ENCODE measurements around the gene BBX. TPM values are rescaled to one million over a fixed set of nuclear protein-coding genes. Genes with fewer than 3 reads are reported as not detected.
A peak's percentile ranks its signal among the peaks of the same experiment; 100 is the strongest.

The BBX gene
- total RNA-seq, 4 donors from 2014 or later = 54.3 to 104 (median 88.1) TPM

DNA sequence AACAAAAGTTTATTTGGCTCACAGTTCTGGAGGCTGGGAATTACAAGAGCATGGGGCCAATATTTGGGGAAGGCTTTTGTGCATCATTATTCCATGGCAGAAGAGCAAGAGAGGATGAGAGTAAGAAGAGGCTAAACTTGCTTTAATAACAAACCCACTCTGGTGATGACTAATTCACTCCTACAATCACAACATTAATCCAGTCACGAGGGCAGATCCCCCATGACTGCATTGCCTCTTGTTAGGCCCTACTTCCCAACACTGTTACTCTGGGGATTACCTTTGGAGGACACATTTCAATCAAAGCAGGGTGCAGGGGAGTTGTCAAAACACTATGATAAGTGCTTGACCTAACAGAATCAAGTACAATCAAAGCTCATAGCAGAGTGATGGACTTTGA lies 181.7 kb downstream of the BBX start:
- Histone ChIP-seq H3K4me3 (no peak overlapping the region), H3K4me1 (peaks cover 0 to 14% (median 0%) of the 10 kb centered on the region in 4 donors), H3K36me3 (no peaks in the 10 kb centered on the region), H3K9me3 (no peaks in the 10 kb centered on the region), H3K27ac (no peak overlapping the region), H3K27me3 (no peaks in the 10 kb centered on the region)
- DNase-seq (ENCODE audit: low spot score in 2 of 2) = no peak
- 55 to 58% methylated on average over 1 of the region's 1 CpG for WGBS, 2 donors
- no peak for TF ChIP-seq EP300 (IDR thresholded peaks at IDR 0.05)

DNA sequence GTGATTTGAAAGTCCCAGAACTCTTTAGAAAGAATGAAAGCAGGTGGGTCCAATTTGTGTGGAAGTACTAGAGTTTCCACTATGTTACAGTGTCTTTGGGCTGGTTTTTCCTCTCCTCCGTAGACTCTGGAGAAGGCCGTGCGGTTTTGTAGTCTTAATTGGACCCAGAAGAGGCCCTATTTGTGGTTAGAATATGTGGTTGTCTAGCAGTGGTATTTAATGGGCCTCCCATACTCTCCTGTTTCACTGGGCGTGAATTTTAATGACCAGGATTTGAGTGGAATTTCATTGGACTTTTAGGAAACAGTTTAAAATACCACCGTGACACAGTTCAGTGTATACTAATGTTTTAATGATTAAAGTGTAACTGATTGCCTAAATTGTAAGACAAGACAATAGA lies 182.3 kb downstream of the BBX start:
- Histone ChIP-seq H3K36me3 (no peaks in the 10 kb centered on the region), H3K27me3 (no peaks in the 10 kb centered on the region), H3K9me3 (no peaks in the 10 kb centered on the region), H3K4me3 (no peak overlapping the region), H3K27ac (no peak overlapping the region), H3K4me1 (peaks cover 0 to 14% (median 0%) of the 10 kb centered on the region in 4 donors)
- TF ChIP-seq EP300 (IDR thresholded peaks at IDR 0.05) (no peak), POLR2A (IDR thresholded peaks at IDR 0.05) (no peak)
- TF ChIP-seq, protein P1, sequence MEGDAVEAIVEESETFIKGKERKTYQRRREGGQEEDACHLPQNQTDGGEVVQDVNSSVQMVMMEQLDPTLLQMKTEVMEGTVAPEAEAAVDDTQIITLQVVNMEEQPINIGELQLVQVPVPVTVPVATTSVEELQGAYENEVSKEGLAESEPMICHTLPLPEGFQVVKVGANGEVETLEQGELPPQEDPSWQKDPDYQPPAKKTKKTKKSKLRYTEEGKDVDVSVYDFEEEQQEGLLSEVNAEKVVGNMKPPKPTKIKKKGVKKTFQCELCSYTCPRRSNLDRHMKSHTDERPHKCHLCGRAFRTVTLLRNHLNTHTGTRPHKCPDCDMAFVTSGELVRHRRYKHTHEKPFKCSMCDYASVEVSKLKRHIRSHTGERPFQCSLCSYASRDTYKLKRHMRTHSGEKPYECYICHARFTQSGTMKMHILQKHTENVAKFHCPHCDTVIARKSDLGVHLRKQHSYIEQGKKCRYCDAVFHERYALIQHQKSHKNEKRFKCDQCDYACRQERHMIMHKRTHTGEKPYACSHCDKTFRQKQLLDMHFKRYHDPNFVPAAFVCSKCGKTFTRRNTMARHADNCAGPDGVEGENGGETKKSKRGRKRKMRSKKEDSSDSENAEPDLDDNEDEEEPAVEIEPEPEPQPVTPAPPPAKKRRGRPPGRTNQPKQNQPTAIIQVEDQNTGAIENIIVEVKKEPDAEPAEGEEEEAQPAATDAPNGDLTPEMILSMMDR (IDR thresholded peaks at IDR 0.05) = no peak
- DNase-seq (ENCODE audit: low spot score in 2 of 2) = no peak
- 60 to 67% methylated on average over 5 of the region's 5 CpGs for WGBS, 2 donors

DNA sequence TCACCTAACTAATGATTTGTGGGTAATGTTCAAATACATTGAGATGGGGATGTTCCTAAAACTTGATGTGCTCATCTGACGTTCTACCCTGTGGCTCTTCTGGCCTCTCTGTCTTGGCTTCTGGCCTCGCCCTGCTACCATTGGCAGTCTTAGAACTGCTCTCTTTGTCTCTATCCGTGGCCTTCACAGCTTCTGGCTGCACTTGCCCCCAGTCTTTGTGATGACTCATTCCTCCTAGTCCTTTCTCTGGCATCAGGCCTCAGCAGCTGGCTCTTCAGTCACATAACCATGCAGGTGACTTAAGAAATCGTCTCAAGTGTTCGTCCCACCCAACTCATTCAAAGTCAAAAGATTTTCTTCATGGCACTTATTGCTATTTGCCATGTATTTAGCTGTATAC lies 188.1 kb downstream of the BBX start:
- 50 to 56% methylated on average over 5 of the region's 5 CpGs for WGBS, 2 donors
- DNase-seq (ENCODE audit: low spot score in 2 of 2) = peak in 1 of 2 donors; percentile 25
- H3K36me3 ChIP-seq = peaks cover 0 to 24% (median 0%) of the 10 kb centered on the region in 3 donors
- TF ChIP-seq EP300 (IDR thresholded peaks at IDR 0.05) (no peak), POLR2A (IDR thresholded peaks at IDR 0.05) (no peak)
- TF ChIP-seq, protein P1 (IDR thresholded peaks at IDR 0.05) = no peak
- no peak overlapping the region for H3K4me3 ChIP-seq
- H3K4me1 ChIP-seq = peaks cover 0 to 5% (median 0%) of the 10 kb centered on the region in 4 donors
- H3K27me3 ChIP-seq = no peaks in the 10 kb centered on the region
- H3K27ac ChIP-seq = no peak overlapping the region
- H3K9me3 ChIP-seq = no peaks in the 10 kb centered on the region

DNA sequence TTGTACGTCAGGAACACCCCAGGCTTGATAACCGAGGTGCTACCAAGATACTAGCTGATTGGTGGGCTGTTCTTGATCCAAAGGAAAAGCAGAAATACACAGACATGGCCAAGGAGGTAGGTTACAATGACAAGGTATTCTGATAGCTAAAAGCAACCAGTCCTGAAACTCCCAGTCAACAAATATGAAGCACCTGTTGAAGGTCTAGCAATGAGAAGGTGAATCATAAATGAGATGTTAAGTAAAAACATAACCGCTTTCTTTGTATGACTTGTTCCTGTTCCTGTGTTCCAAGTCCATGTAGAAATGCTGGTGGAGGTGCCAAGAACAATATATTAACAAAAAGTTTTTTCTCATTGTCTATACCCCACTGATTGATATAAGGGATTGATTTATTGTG lies 194.0 kb downstream of the BBX start:
- Histone ChIP-seq H3K9me3 (no peaks in the 10 kb centered on the region), H3K4me1 (peaks cover 0 to 11% (median 4%) of the 10 kb centered on the region in 4 donors), H3K27ac (no peak overlapping the region), H3K36me3 (peaks cover 0 to 25% (median 0%) of the 10 kb centered on the region in 3 donors), H3K4me3 (no peak overlapping the region), H3K27me3 (no peaks in the 10 kb centered on the region)
- no peak for DNase-seq (ENCODE audit: low spot score in 2 of 2)
- 87 to 89% methylated on average over 3 of the region's 3 CpGs for WGBS, 2 donors
- TF ChIP-seq POLR2A (IDR thresholded peaks at IDR 0.05) = no peak
- no peak for TF ChIP-seq EP300 (IDR thresholded peaks at IDR 0.05)
- TF ChIP-seq, protein P1 (IDR thresholded peaks at IDR 0.05) = no peak

DNA sequence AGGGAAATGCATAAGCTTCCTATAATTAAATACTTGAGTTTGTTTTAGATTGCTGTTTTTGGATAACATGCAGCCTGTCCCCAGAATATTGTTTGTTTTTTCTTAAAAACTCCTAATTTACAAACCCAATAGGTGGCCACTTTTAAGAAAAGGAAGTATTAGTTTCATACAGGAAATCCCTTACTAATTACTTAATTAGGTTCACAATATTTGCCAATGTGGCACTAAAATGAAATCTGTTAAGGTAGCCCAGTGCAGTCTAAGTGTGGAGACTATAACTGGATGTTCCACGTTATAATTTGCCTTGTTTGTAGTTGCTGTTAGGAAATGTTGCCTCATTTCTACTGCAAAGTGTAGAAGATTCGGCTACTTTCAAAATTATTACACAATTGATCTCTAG lies 195.8 kb downstream of the BBX start:
- WGBS, 2 donors = 72 to 86% methylated on average over 2 of the region's 2 CpGs
- H3K4me1 ChIP-seq = peaks cover 0 to 11% (median 4%) of the 10 kb centered on the region in 4 donors
- no peaks in the 10 kb centered on the region for H3K27me3 ChIP-seq
- no peak for DNase-seq (ENCODE audit: low spot score in 2 of 2)
- H3K9me3 ChIP-seq = no peaks in the 10 kb centered on the region
- TF ChIP-seq POLR2A (IDR thresholded peaks at IDR 0.05) (no peak), EP300 (IDR thresholded peaks at IDR 0.05) (no peak)
- TF ChIP-seq, protein P1 (IDR thresholded peaks at IDR 0.05) = no peak
- no peak overlapping the region for H3K4me3 ChIP-seq
- H3K27ac ChIP-seq = no peak overlapping the region
- peaks cover 0 to 12% (median 0%) of the 10 kb centered on the region in 3 donors for H3K36me3 ChIP-seq

DNA sequence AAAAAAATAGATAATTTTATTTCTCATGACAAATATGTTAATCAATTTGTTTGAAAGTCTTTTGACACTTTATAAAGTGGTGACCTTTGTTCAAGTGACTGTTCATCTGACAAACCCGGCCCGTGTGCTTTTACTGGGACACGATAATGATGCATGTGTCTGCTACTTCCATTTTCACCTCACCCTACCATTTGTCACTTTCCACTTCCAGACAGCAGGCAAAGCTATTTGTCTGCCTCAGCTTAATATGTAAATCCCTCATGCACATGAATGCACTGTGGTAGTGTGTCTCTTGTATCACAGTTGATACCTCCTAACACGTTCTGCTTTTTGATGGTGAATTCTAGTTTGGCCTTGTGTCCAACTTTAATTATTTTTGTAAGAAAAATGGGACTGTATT lies 204.3 kb downstream of the BBX start:
- no peaks in the 10 kb centered on the region for H3K27me3 ChIP-seq
- no peak overlapping the region for H3K27ac ChIP-seq
- H3K36me3 ChIP-seq = peaks cover 0 to 17% (median 0%) of the 10 kb centered on the region in 3 donors
- no peaks in the 10 kb centered on the region for H3K9me3 ChIP-seq
- TF ChIP-seq EP300 (IDR thresholded peaks at IDR 0.05) (no peak), POLR2A (IDR thresholded peaks at IDR 0.05) (no peak)
- TF ChIP-seq, protein P1 (IDR thresholded peaks at IDR 0.05) = no peak
- no peak overlapping the region for H3K4me3 ChIP-seq
- no peak for DNase-seq (ENCODE audit: low spot score in 2 of 2)
- H3K4me1 ChIP-seq = no peaks in the 10 kb centered on the region
- WGBS, 2 donors = 79 to 83% methylated on average over 4 of the region's 4 CpGs
